ENCODE results near the gene LCOR. TPM values are rescaled to one million over a fixed set of nuclear protein-coding genes. Genes with fewer than 3 reads are reported as not detected.

The LCOR gene
- total and polyA plus RNA-seq, 12 donors: 1.6 to 28.8 (median 23.7) TPM

DNA sequence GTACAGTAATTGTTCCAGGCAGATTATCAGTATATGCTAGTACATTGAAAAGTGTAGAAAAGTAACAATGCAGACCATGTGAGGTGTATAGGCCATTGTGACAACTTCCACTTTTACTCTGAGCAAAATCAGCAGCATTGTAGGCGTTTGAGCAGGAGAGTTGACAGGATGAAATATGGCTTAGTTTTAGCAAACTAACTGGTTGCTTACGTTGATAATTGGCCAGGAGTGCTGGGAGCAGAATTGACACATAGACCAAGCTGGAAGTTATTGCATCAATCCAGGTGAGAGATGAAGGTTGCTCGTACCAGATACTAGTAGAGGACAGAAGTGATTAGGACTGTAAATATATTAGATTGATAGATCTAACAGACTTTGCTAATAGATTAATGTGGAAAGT is 46.0 kb downstream of the LCOR start:
- DNase-seq: no peak
- no peak for ATAC-seq
- Histone ChIP-seq H3K27ac (no peak overlapping the region), H3K4me3 (no peak overlapping the region), H3K4me1 (peaks cover 0 to 50% (median 21%) of the 10 kb centered on the region in 9 donors), H3K36me3 (peaks cover 0 to 6% (median 0%) of the 10 kb centered on the region in 9 donors), H3K9me3 (no peaks in the 10 kb centered on the region), H3K27me3 (no peaks in the 10 kb centered on the region)
- TF ChIP-seq, protein P1, sequence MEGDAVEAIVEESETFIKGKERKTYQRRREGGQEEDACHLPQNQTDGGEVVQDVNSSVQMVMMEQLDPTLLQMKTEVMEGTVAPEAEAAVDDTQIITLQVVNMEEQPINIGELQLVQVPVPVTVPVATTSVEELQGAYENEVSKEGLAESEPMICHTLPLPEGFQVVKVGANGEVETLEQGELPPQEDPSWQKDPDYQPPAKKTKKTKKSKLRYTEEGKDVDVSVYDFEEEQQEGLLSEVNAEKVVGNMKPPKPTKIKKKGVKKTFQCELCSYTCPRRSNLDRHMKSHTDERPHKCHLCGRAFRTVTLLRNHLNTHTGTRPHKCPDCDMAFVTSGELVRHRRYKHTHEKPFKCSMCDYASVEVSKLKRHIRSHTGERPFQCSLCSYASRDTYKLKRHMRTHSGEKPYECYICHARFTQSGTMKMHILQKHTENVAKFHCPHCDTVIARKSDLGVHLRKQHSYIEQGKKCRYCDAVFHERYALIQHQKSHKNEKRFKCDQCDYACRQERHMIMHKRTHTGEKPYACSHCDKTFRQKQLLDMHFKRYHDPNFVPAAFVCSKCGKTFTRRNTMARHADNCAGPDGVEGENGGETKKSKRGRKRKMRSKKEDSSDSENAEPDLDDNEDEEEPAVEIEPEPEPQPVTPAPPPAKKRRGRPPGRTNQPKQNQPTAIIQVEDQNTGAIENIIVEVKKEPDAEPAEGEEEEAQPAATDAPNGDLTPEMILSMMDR (IDR thresholded peaks at IDR 0.05): no peak
- 75 to 78% methylated on average over 3 of the region's 3 CpGs for WGBS, 2 donors
- intact Hi-C loops (cut with DNase I): no loop called here

DNA sequence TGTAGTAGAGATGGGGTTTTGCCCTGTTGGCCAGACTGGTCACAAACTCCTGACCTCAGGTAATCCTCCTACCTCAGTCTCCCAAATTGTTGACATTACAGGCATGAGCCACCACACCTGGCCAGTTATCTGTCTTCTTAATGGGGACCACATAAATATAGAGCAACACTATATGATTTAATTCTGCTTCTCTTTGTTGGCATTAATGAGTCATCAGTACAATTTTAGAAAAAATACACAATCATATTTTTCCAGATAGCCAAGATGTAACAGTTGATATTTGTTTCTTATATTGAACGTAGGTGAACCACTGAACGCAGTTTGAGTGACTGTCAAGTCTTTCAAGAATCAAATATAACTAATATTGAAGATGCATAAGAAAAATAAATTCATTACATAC is 48.5 kb downstream of the LCOR start:
- ATAC-seq (no peak), DNase-seq (no peak)
- H3K4me3 ChIP-seq: no peak overlapping the region
- H3K27ac ChIP-seq: no peak overlapping the region
- no peaks in the 10 kb centered on the region for H3K27me3 ChIP-seq
- TF ChIP-seq, protein P1 (IDR thresholded peaks at IDR 0.05): no peak
- peaks cover 3 to 50% (median 27%) of the 10 kb centered on the region in 9 donors for H3K4me1 ChIP-seq
- intact Hi-C loops (cut with DNase I): no loop called here
- H3K9me3 ChIP-seq: no peaks in the 10 kb centered on the region
- 93 to 95% methylated on average over 2 of the region's 2 CpGs for WGBS, 2 donors
- peaks cover 0 to 6% (median 0%) of the 10 kb centered on the region in 9 donors for H3K36me3 ChIP-seq

DNA sequence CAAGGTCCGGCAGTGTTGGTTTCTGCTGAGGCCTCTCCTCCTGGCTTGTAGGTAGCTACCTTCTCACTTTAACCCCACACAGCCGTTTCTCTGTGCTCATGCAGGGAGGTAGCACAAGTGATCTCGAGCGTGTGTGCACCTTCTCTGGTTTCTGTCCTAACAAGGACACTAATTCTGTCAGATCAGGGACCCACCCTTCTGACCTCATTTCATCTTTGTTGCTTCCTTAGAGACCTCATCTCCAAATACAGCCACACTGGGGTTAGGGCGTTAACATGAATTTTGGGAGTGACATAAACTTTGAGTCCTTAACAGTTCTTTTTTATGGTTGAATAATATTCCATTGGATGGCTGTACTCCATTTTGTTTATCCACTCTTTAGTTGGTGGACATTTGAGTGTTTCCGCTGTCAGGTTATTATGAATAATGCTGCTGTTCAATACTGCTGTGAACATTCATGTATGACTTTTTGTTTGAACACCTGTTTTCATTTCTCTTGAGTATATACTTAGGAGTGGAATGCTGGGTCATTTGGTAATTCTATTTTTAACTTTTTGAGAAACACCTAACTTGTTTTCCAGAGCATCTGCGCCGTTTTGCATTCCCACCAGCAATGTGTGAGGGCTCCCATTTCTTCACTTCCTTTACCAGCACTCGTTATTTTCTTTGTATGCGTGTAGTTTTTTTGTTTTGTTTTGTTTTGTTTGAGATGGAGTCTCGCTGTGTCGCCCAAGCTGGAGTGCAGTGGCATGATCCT is 57.5 kb downstream of the LCOR start:
- intact Hi-C loops (cut with DNase I): no loop called here
- TF ChIP-seq, protein P1 (IDR thresholded peaks at IDR 0.05): no peak
- Histone ChIP-seq H3K9me3 (peaks cover 0 to 21% (median 11%) of the 10 kb centered on the region in 11 donors), H3K27ac (no peak overlapping the region), H3K27me3 (no peaks in the 10 kb centered on the region), H3K4me1 (peaks cover 3 to 21% (median 7%) of the 10 kb centered on the region in 9 donors), H3K36me3 (peaks cover 0 to 19% (median 0%) of the 10 kb centered on the region in 9 donors), H3K4me3 (no peak overlapping the region)
- ATAC-seq (no peak), DNase-seq (no peak)
- 94 to 95% methylated on average over 12 of the region's 12 CpGs for WGBS, 2 donors

DNA sequence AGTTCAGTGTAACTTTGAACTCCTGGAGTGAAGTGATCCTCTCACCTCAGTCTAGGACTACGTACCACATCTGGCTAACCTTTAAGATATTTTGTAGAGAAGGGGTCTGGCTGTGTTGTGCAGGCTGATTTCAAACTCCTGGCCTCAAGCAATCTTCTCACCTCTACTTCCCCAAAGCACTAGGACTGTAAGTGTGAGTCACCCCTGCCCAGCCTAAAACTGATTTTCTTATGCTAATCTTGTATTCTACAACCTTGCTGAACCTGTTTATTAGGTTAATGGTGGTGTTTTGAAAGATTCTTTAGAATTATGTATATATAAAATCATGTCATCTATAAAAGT is 58.0 kb downstream of the LCOR start:
- intact Hi-C loops (cut with DNase I): no loop called here
- TF ChIP-seq, protein P1 (IDR thresholded peaks at IDR 0.05): no peak
- Histone ChIP-seq H3K4me1 (peaks cover 0 to 16% (median 1%) of the 10 kb centered on the region in 9 donors), H3K27me3 (no peaks in the 10 kb centered on the region), H3K36me3 (peaks cover 0 to 19% (median 0%) of the 10 kb centered on the region in 9 donors), H3K9me3 (peaks cover 0 to 21% (median 11%) of the 10 kb centered on the region in 11 donors), H3K27ac (no peak overlapping the region), H3K4me3 (no peak overlapping the region)
- ATAC-seq (no peak), DNase-seq (no peak)
- WGBS, 2 donors: 96 to 100% methylated on average over 1 of the region's 1 CpG
